GM12878 (cell line): ENCODE data around the gene PI4KA. TPM values are rescaled to one million over a fixed set of nuclear protein-coding genes. Genes with fewer than 3 reads are reported as not detected.

Source experiments
- ATAC-seq: fragments of 200-7000 bp; cut with Tn5 transposase; 3 replicates; pipeline ENCODE4 v1.9.1; 2020; ENCODE audit warnings: mild to moderate bottlenecking, moderate library complexity
- BruUV-seq: library from RNA; stranded (reverse); fragments of 400-500 nt; replicated peaks from 2 replicates; lab custom pipeline; 2021; lab: Mats Ljungman, UMichigan
- CTCF ChIA-PET: fragments of 300-600 bp; sonication (Branson Sonifier 250); formaldehyde crosslinking; extraction: SDS; loops from one replicate; lab custom pipeline; 2021; ENCODE audit warnings: inconsistent platforms; lab: Yijun Ruan, JAX
- POLR2A ChIA-PET: fragments of 350-600 bp; formaldehyde crosslinking; extraction: SDS; loops from one replicate; lab custom pipeline; 2021; ENCODE audit warnings: inconsistent platforms; lab: Charles Lee
- RAD21 ChIA-PET: fragments of 300-600 bp; sonication (Branson Sonifier 250); formaldehyde crosslinking; loops from one replicate; lab custom pipeline; 2023; ENCODE audit warnings: antibody characterized with exemption; ENCODE audit not compliant: unreplicated experiment; lab: Charles Lee
- SMC1A ChIA-PET: fragments of 300-600 bp; sonication (Branson Sonifier 250); formaldehyde crosslinking; loops from one replicate; lab custom pipeline; 2023; ENCODE audit not compliant: unreplicated experiment, uncharacterized antibody; lab: Charles Lee
- DNase-seq: peaks from one replicate; pipeline ENCODE4 v3.0.0-alpha.2; 2011; ENCODE audit warnings: low read depth, low spot score
- FAIRE-seq: peaks from 3 replicates; lab custom pipeline; 2011; peaks lifted over from hg19 to GRCh38; lab: Jason Lieb, UNC
- H2AFZ ChIP-seq: 2 replicates; pipeline ENCODE4 v1.6.0; 2011; ENCODE audit warnings: low read depth, low read length, control low read depth; ENCODE audit not compliant: control insufficient read depth
- H3K27ac ChIP-seq: 2 replicates; pipeline ENCODE4 v1.5.1; 2011; ENCODE audit warnings: control low read depth; ENCODE audit not compliant: control insufficient read depth, insufficient read depth
- H3K27me3 ChIP-seq, 2 experiments: replicated peaks in 1 of 2; 2 replicates each; pipeline versions ENCODE4 v1.6.0 to v1.6.1; 2011; ENCODE audit warnings: low read length in 1 of 2; ENCODE audit not compliant: control insufficient read depth in 2 of 2, insufficient read depth in 2 of 2
- H3K36me3 ChIP-seq, 2 experiments: 2 replicates each; pipeline ENCODE4 v1.5.1; 2011; ENCODE audit warnings: low read length in 1 of 2; ENCODE audit not compliant: control insufficient read depth in 2 of 2, insufficient read depth in 2 of 2
- H3K4me1 ChIP-seq: 2 replicates; pipeline ENCODE4 v1.6.1; 2011; ENCODE audit warnings: mild to moderate bottlenecking, low read length, moderate library complexity, mixed read lengths; ENCODE audit not compliant: control insufficient read depth, insufficient read depth
- H3K4me2 ChIP-seq: 2 replicates; pipeline ENCODE4 v1.6.0; 2011; ENCODE audit warnings: control low read depth; ENCODE audit not compliant: control insufficient read depth, insufficient read depth
- H3K4me3 ChIP-seq: fragments of 200-600 bp; sonication (generic); 2 replicates; pipeline ENCODE4 v1.5.1; 2016
- H3K79me2 ChIP-seq: 2 replicates; pipeline ENCODE4 v1.6.0; 2011; ENCODE audit warnings: low read length; ENCODE audit not compliant: control insufficient read depth, insufficient read depth
- H3K9ac ChIP-seq: 2 replicates; pipeline ENCODE4 v1.8.0; 2011; ENCODE audit warnings: low read length, control low read depth, mixed read lengths; ENCODE audit not compliant: control insufficient read depth, insufficient read depth
- H3K9me3 ChIP-seq: replicated peaks from 3 replicates; pipeline ENCODE4 v1.5.1; 2011; ENCODE audit warnings: mild to moderate bottlenecking, low read length; ENCODE audit not compliant: control insufficient read depth, insufficient read depth
- H4K20me1 ChIP-seq: 2 replicates; pipeline ENCODE4 v1.6.0; 2011; ENCODE audit not compliant: control insufficient read depth, insufficient read depth
- CREB1 ChIP-seq: IDR thresholded peaks from 2 replicates; pipeline ENCODE4 v1.6.1; 2012; ENCODE audit warnings: low read depth, mild to moderate bottlenecking, inconsistent platforms
- CREM ChIP-seq: IDR thresholded peaks from 2 replicates; pipeline ENCODE4 v1.6.1; 2014; ENCODE audit warnings: antibody characterized with exemption, low read depth
- E4F1 ChIP-seq: fragments of 450-650 bp; IDR thresholded peaks from 2 replicates; pipeline ENCODE4 v1.6.1; 2018; ENCODE audit warnings: borderline replicate concordance, mild to moderate bottlenecking; ENCODE audit not compliant: partially characterized antibody
- HDGF ChIP-seq: fragments of 450-650 bp; IDR thresholded peaks from 2 replicates; pipeline ENCODE4 v1.6.1; 2016; ENCODE audit warnings: antibody characterized with exemption
- IKZF2 ChIP-seq, 2 experiments: fragments of 450-650 bp; IDR thresholded peaks; 2 replicates each; pipeline ENCODE4 v1.6.1; 2017; ENCODE audit warnings: mild to moderate bottlenecking in 2 of 2, moderate library complexity in 2 of 2
- LARP7 ChIP-seq: fragments of 450-650 bp; IDR thresholded peaks from 2 replicates; pipeline ENCODE4 v1.6.1; 2017; ENCODE audit warnings: mild to moderate bottlenecking
- PBX3 ChIP-seq: IDR thresholded peaks from 2 replicates; pipeline ENCODE4 v1.6.1; 2011; ENCODE audit warnings: mild to moderate bottlenecking, low read depth, low read length, moderate library complexity; ENCODE audit not compliant: insufficient replicate concordance
- PML ChIP-seq: IDR thresholded peaks from 2 replicates; pipeline ENCODE4 v1.6.1; 2012; ENCODE audit warnings: low read length, inconsistent platforms
- RBBP5 ChIP-seq: fragments of 200-600 bp; sonication (generic); conservative IDR thresholded peaks from 2 replicates; pipeline ENCODE4 v1.6.1; 2016
- SMARCA5 ChIP-seq: fragments of 450-650 bp; IDR thresholded peaks from 2 replicates; pipeline ENCODE4 v1.6.1; 2017; ENCODE audit warnings: mild to moderate bottlenecking
- SP1 ChIP-seq: IDR thresholded peaks from one replicate; pipeline ENCODE4 v1.6.1; 2011; ENCODE audit warnings: low read depth, low read length
- SREBF1 ChIP-seq: IDR thresholded peaks from 2 replicates; pipeline ENCODE4 v1.6.1; 2012; ENCODE audit warnings: mild to moderate bottlenecking, low read length
- SUPT20H ChIP-seq: IDR thresholded peaks from 2 replicates; pipeline ENCODE4 v1.6.1; 2011; ENCODE audit warnings: low read depth, mild to moderate bottlenecking, low read length, moderate library complexity, borderline replicate concordance; ENCODE audit not compliant: control insufficient read depth
- SUZ12 ChIP-seq: fragments of 200-600 bp; sonication (generic); IDR thresholded peaks from one replicate; pipeline ENCODE4 v1.6.1; 2018; ENCODE audit warnings: antibody characterized with exemption, mild to moderate bottlenecking; ENCODE audit not compliant: unreplicated experiment
- TARDBP ChIP-seq: IDR thresholded peaks from 2 replicates; pipeline ENCODE4 v1.6.1; 2016; ENCODE audit warnings: borderline replicate concordance
- YBX1 ChIP-seq: fragments of 450-650 bp; IDR thresholded peaks from 2 replicates; pipeline ENCODE4 v1.6.1; 2016; ENCODE audit warnings: antibody characterized with exemption
- ZNF217 ChIP-seq: fragments of 450-650 bp; IDR thresholded peaks from 2 replicates; pipeline ENCODE4 v1.6.1; 2017; ENCODE audit warnings: antibody characterized with exemption, mild to moderate bottlenecking
- ZNF24 ChIP-seq: fragments of 450-650 bp; IDR thresholded peaks from 2 replicates; pipeline ENCODE4 v1.6.1; 2017; ENCODE audit warnings: antibody characterized with exemption, mild to moderate bottlenecking
- ZZZ3 ChIP-seq: IDR thresholded peaks from 2 replicates; pipeline ENCODE4 v1.6.1; 2011; ENCODE audit warnings: low read depth; ENCODE audit not compliant: control insufficient read depth, insufficient read length
- WGBS: methylation state at CpG from one replicate; pipeline ENCODE4 v1.1.6; 2016; ENCODE audit warnings: low lambda C conversion rate; ENCODE audit not compliant: insufficient replicate concordance, insufficient coverage; ENCODE audit errors: missing lambda C conversion rate; 5-methylcytosine and 5-hydroxymethylcytosine counted together
- in situ Hi-C: fragments of 300-500 bp; cut with MboI; formaldehyde crosslinking; loops from 9 replicates; pipeline ENCODE4 v1.14.3; 2018; ENCODE audit warnings: mixed read lengths
- intact Hi-C: fragments of 100-400 bp; cut with micrococcal nuclease; formaldehyde crosslinking; loops from one replicate; pipeline ENCODE4 v1.14.2; 2022; ENCODE audit not compliant: unreplicated experiment
- polyA plus RNA-seq, 11 experiments: library from polyadenylated mRNA; depleted of rRNA in 4 of 11; unstranded in 6 of 11; stranded (reverse) in 5 of 11; fragments of >200 nt; fragmentation: Nextera tagmentation in 4 of 11; fragmentation: Illumina TruSeq in 1 of 11; extraction: Ambion mirVana in 4 of 11; extraction: Trizol in 1 of 11; gene quantifications; 1 replicate in 1 of 11; 2 replicates in 10 of 11; pipeline versions ENCODE4 v1.2.1 to v1.2.3, GENCODE V29; 2011 to 2016; ENCODE audit warnings: inconsistent platforms in 2 of 11, missing spikeins in 2 of 11, low read depth in 1 of 11
- total RNA-seq, 4 experiments: library from RNA; depleted of rRNA in 3 of 4; stranded (reverse); fragments of >200 nt in 3 of 4; fragmentation: Illumina TruSeq in 1 of 4; extraction: Trizol in 1 of 4; gene quantifications; 2 replicates each; pipeline versions ENCODE4 v1.2.1 to v1.2.3, GENCODE V29; 2013 to 2021

Gene PI4KA
- total and polyA plus RNA-seq, 10 of the 15 experiments (the other 5 are each of a cell fraction or from before 2014, with no cell fraction given), result 4.2 to 78.4 (median 42.1) TPM

- RAD21 ChIA-PET, result no interaction called here
- BruUV-seq, result no TSS peak
- H3K27me3 ChIP-seq, result no peaks in the 10 kb centered on the region
- no peak overlapping the region for H3K4me3 ChIP-seq
- H3K4me1 ChIP-seq, result peaks cover 44% of the 10 kb centered on the region
- SMC1A ChIA-PET, result no interaction called here
- no peaks in the 10 kb centered on the region for H3K9me3 ChIP-seq
- peaks cover 7 to 29% of the 10 kb centered on the region in 2 experiments for H3K36me3 ChIP-seq
- H3K27ac ChIP-seq, result peak overlapping the region; percentile 18; the same call in 1 of the 2 replicates
- DNase-seq, result no peak
- no peaks in the 10 kb centered on the region for H3K79me2 ChIP-seq
- CTCF ChIA-PET, result interaction anchor here (1.8 to 3.0 kb wide), 2 partner anchors 37 to 41 kb away, joined by 3 to 19 read pairs; no protein-coding TSS in a partner anchor
- H4K20me1 ChIP-seq, result no peaks in the 10 kb centered on the region
- WGBS, result 88% methylated on average over 9 of the region's 9 CpGs
- no peak for TF ChIP-seq RBBP5
- no peak for TF ChIP-seq ZNF217
- no peak for TF ChIP-seq SUPT20H
- TF ChIP-seq SUZ12, result no peak
- no peak for TF ChIP-seq SMARCA5
- no peak for TF ChIP-seq IKZF2 (IDR thresholded peaks at IDR 0.05)
- TF ChIP-seq TARDBP, result no peak
- no peak for TF ChIP-seq SP1
- no peak for TF ChIP-seq HDGF
- TF ChIP-seq PBX3, result no peak
- TF ChIP-seq ZZZ3, result no peak
- no peak for TF ChIP-seq CREB1
- TF ChIP-seq E4F1, result no peak
- TF ChIP-seq YBX1, result no peak
- no peak for TF ChIP-seq CREM
- no peak for TF ChIP-seq PML
- TF ChIP-seq SREBF1, result no peak
- no peak for TF ChIP-seq LARP7
- no peak for TF ChIP-seq ZNF24
- TF ChIP-seq, all 136 proteins: peak for 0
- no peak for ATAC-seq
- intact Hi-C loops, result no loop called here
- Histone ChIP-seq H3K9ac (no peak overlapping the region), H3K4me2 (no peak overlapping the region), H2AFZ (no peak overlapping the region)
- POLR2A ChIA-PET, result interaction anchor here (0.6 kb wide), 1 partner anchor 122 kb away, joined by 3 read pairs; no protein-coding TSS in a partner anchor
- no peak for FAIRE-seq
- in situ Hi-C loops, result no loop called here
Observed at GRCh38 chr22:20746431-20747189, 112.0 kb downstream of the PI4KA start.
